ENCODE data around the gene CD274.
"Not testable (repeated sequence)": the region's sequence is repeated elsewhere in the genome, so short reads cannot be mapped to it uniquely, and the experiment has no call there.

Gene CD274

GRCh38 chr9:5430912-5431311 is 19.4 kb upstream of the CD274 start:
- DNase-seq (ENCODE audit: low read depth in 1 of 2, low spot score in 1 of 2), result no peak
- no peak overlapping the region for H3K4me3 ChIP-seq (replicated peaks; ENCODE audit: insufficient read depth, low read length)
- TF ChIP-seq CTCF (IDR thresholded peaks at IDR 0.05; ENCODE audit: insufficient read depth, low read length) (no peak), SPI1 (IDR thresholded peaks at IDR 0.05; ENCODE audit: borderline replicate concordance, low read depth) (no peak), GABPA (IDR thresholded peaks at IDR 0.05; ENCODE audit: low read depth) (no peak), REST (IDR thresholded peaks at IDR 0.05; ENCODE audit: insufficient replicate concordance, low read depth) (no peak), POLR2AphosphoS5 (IDR thresholded peaks at IDR 0.05; ENCODE audit: low read depth) (no peak)
- H3K27me3 ChIP-seq (ENCODE audit: insufficient read depth, poor library complexity, severe bottlenecking), result no peaks in the 10 kb centered on the region
- no peak overlapping the region for H3K27ac ChIP-seq (replicated peaks)

- H3K27me3 ChIP-seq (ENCODE audit: insufficient read depth, poor library complexity, severe bottlenecking); DNase-seq (ENCODE audit: low read depth in 1 of 2, low spot score in 1 of 2); H3K27ac ChIP-seq (replicated peaks): not testable (repeated sequence)
Observed at GRCh38 chr9:5432890-5433289, 17.5 kb upstream of the CD274 start.

GRCh38 chr9:5433328-5433727 is 17.0 kb upstream of the CD274 start:
- H3K27ac ChIP-seq (replicated peaks); H3K27me3 ChIP-seq (ENCODE audit: insufficient read depth, poor library complexity, severe bottlenecking); H3K4me3 ChIP-seq (replicated peaks; ENCODE audit: insufficient read depth, low read length); DNase-seq (ENCODE audit: low read depth in 1 of 2, low spot score in 1 of 2): not testable (repeated sequence)

More at GRCh38 chr9:5432890-5433289, 17.5 kb upstream of the CD274 start:
- not testable (repeated sequence) for H3K4me3 ChIP-seq (replicated peaks; ENCODE audit: insufficient read depth, low read length)

- not testable (repeated sequence) for H3K4me3 ChIP-seq (replicated peaks; ENCODE audit: insufficient read depth, low read length)
Observed at GRCh38 chr9:5433841-5434810, 16.2 kb upstream of the CD274 start.

GRCh38 chr9:5435912-5436311 is 14.4 kb upstream of the CD274 start:
- no peak overlapping the region for H3K27ac ChIP-seq (replicated peaks)
- no peak for TF ChIP-seq POLR2AphosphoS5 (IDR thresholded peaks at IDR 0.05; ENCODE audit: low read depth)
- no peak for TF ChIP-seq REST (IDR thresholded peaks at IDR 0.05; ENCODE audit: insufficient replicate concordance, low read depth)
- TF ChIP-seq GABPA (IDR thresholded peaks at IDR 0.05; ENCODE audit: low read depth), result no peak
- no peak for TF ChIP-seq CTCF (IDR thresholded peaks at IDR 0.05; ENCODE audit: insufficient read depth, low read length)
- no peak for TF ChIP-seq SPI1 (IDR thresholded peaks at IDR 0.05; ENCODE audit: borderline replicate concordance, low read depth)
- no peak for DNase-seq (ENCODE audit: low read depth in 1 of 2, low spot score in 1 of 2)
- H3K27me3 ChIP-seq (ENCODE audit: insufficient read depth, poor library complexity, severe bottlenecking), result no peaks in the 10 kb centered on the region
- H3K4me3 ChIP-seq (replicated peaks; ENCODE audit: insufficient read depth, low read length), result no peak overlapping the region

More at GRCh38 chr9:5433841-5434810, 16.2 kb upstream of the CD274 start:
- not testable (repeated sequence) for DNase-seq (ENCODE audit: low read depth in 1 of 2, low spot score in 1 of 2); H3K27me3 ChIP-seq (ENCODE audit: insufficient read depth, poor library complexity, severe bottlenecking); H3K27ac ChIP-seq (replicated peaks)

Measured in HL-60 (cell line).